ENCODE measurements around the gene UBASH3A.

UBASH3A gene

GRCh38 chr21:42423685-42424084 lies 20.0 kb downstream of the UBASH3A start:
- Histone ChIP-seq H3K27me3 (ENCODE audit: insufficient read depth, low read length, poor library complexity) (no peaks in the 10 kb centered on the region), H3K79me2 (ENCODE audit: insufficient read depth, low read length) (peaks cover 25% of the 10 kb centered on the region), H2AFZ (ENCODE audit: low read depth, low read length) (no peak overlapping the region), H3K27ac (ENCODE audit: low read length) (peak overlapping the region; percentile 94), H3K36me3 (ENCODE audit: insufficient read depth, low read length) (peaks cover 78% of the 10 kb centered on the region), H3K4me2 (ENCODE audit: insufficient read depth, low read length) (peak overlapping the region; percentile 61), H4K20me1 (ENCODE audit: insufficient read depth, low read length) (no peaks in the 10 kb centered on the region), H3K4me1 (ENCODE audit: insufficient read depth, low read length) (peaks cover 84% of the 10 kb centered on the region), H3K9me3 (ENCODE audit: insufficient read depth, low read length, severe bottlenecking) (peaks cover 2% of the 10 kb centered on the region), H3K4me3 (ENCODE audit: low read depth in 1 of 2, low read length in 2 of 2) (peak overlapping the region in 1 of 2 experiments; percentile 48; a peak in 2 of 4 replicates), H3K9ac (ENCODE audit: low read depth, low read length) (peak overlapping the region; percentile 61)
- ATAC-seq (ENCODE audit: insufficient read depth, low read depth) (no peak), DNase-seq (no peak)
- TF ChIP-seq EZH2 (IDR thresholded peaks at IDR 0.05; ENCODE audit: borderline replicate concordance, low read depth, low read length, severe bottlenecking) (no peak), CTCF (IDR thresholded peaks at IDR 0.05; ENCODE audit: borderline replicate concordance, extremely low read depth, low read length, poor library complexity, severe bottlenecking) (no peak)

- H4K20me1 ChIP-seq (ENCODE audit: insufficient read depth, low read length), result no peaks in the 10 kb centered on the region
- H3K4me1 ChIP-seq (ENCODE audit: insufficient read depth, low read length), result peaks cover 71% of the 10 kb centered on the region
- peak overlapping the region; percentile 94 for H3K27ac ChIP-seq (ENCODE audit: low read length)
- peak overlapping the region; percentile 61 for H3K4me2 ChIP-seq (ENCODE audit: insufficient read depth, low read length)
- TF ChIP-seq CTCF (IDR thresholded peaks at IDR 0.05; ENCODE audit: borderline replicate concordance, extremely low read depth, low read length, poor library complexity, severe bottlenecking) (peak; percentile 31), EZH2 (IDR thresholded peaks at IDR 0.05; ENCODE audit: borderline replicate concordance, low read depth, low read length, severe bottlenecking) (no peak)
- DNase-seq (peak; percentile 91), ATAC-seq (ENCODE audit: insufficient read depth, low read depth) (peak; percentile 80)
- H3K27me3 ChIP-seq (ENCODE audit: insufficient read depth, low read length, poor library complexity), result no peaks in the 10 kb centered on the region
- H3K4me3 ChIP-seq (ENCODE audit: low read depth in 1 of 2, low read length in 2 of 2), result peak overlapping the region in 1 of 2 experiments; percentile 48; a peak in 2 of 4 replicates
- peak overlapping the region; percentile 61 for H3K9ac ChIP-seq (ENCODE audit: low read depth, low read length)
- H3K79me2 ChIP-seq (ENCODE audit: insufficient read depth, low read length), result peaks cover 25% of the 10 kb centered on the region
- peaks cover under 1% of the 10 kb centered on the region for H3K9me3 ChIP-seq (ENCODE audit: insufficient read depth, low read length, severe bottlenecking)
- H2AFZ ChIP-seq (ENCODE audit: low read depth, low read length), result 0 out of 2 replicates have a peak overlapping the region, but pooled peaks have one; percentile 32
- peaks cover 78% of the 10 kb centered on the region for H3K36me3 ChIP-seq (ENCODE audit: insufficient read depth, low read length)
Measured at GRCh38 chr21:42424914-42425541, 21.3 kb downstream of the UBASH3A start.

- H3K4me2 ChIP-seq (ENCODE audit: insufficient read depth, low read length), result peak overlapping the region; percentile 61
- peaks cover 65% of the 10 kb centered on the region for H3K4me1 ChIP-seq (ENCODE audit: insufficient read depth, low read length)
- no peak overlapping the region for H2AFZ ChIP-seq (ENCODE audit: low read depth, low read length)
- peak overlapping the region; percentile 61 for H3K9ac ChIP-seq (ENCODE audit: low read depth, low read length)
- peak; percentile 50 for ATAC-seq (ENCODE audit: insufficient read depth, low read depth)
- peak overlapping the region; percentile 94 for H3K27ac ChIP-seq (ENCODE audit: low read length)
- DNase-seq, result peak; percentile 66
- H3K9me3 ChIP-seq (ENCODE audit: insufficient read depth, low read length, severe bottlenecking), result no peaks in the 10 kb centered on the region
- no peaks in the 10 kb centered on the region for H3K27me3 ChIP-seq (ENCODE audit: insufficient read depth, low read length, poor library complexity)
- TF ChIP-seq EZH2 (IDR thresholded peaks at IDR 0.05; ENCODE audit: borderline replicate concordance, low read depth, low read length, severe bottlenecking), result no peak
- TF ChIP-seq CTCF (IDR thresholded peaks at IDR 0.05; ENCODE audit: borderline replicate concordance, extremely low read depth, low read length, poor library complexity, severe bottlenecking), result no peak
- H3K36me3 ChIP-seq (ENCODE audit: insufficient read depth, low read length), result peaks cover 79% of the 10 kb centered on the region
- peak overlapping the region in 1 of 2 experiments; percentile 39; a peak in 2 of 4 replicates for H3K4me3 ChIP-seq (ENCODE audit: low read depth in 1 of 2, low read length in 2 of 2)
- H4K20me1 ChIP-seq (ENCODE audit: insufficient read depth, low read length), result no peaks in the 10 kb centered on the region
- H3K79me2 ChIP-seq (ENCODE audit: insufficient read depth, low read length), result peaks cover 25% of the 10 kb centered on the region
Measured at GRCh38 chr21:42425591-42425990, 21.9 kb downstream of the UBASH3A start.
